ENCODE data around the gene TANGO6.

GRCh38 chr16:68960910-68961309 is 117.6 kb downstream of the TANGO6 start:
- TF ChIP-seq CTCF (IDR thresholded peaks at IDR 0.05) (no peak), POLR2A (IDR thresholded peaks at IDR 0.05) (no peak)
